Vagina (tissue), 2 donors: ENCODE data around the gene REEP1.

Experiments used
- POLR2AphosphoS5 ChIP-seq, 2 donors: sonication (generic); formaldehyde crosslinking; IDR thresholded peaks; one replicate each; pipeline ENCODE4 v1.9.0; 2017; ENCODE audit warnings: antibody characterized with exemption in 2 of 2, mild to moderate bottlenecking in 2 of 2, low read depth in 1 of 2; ENCODE audit not compliant: insufficient read depth in 1 of 2
- TF ChIP-seq, protein P1 (sequence below), 3 experiments: fragments of 450-650 bp in 2 of 3; fragments of 200-600 bp in 1 of 3; sonication (generic) in 1 of 3; IDR thresholded peaks; one replicate each; pipeline ENCODE4 v1.5.1; 2017 to 2019; ENCODE audit warnings: antibody characterized with exemption in 3 of 3, mild to moderate bottlenecking in 2 of 3, moderate library complexity in 2 of 3

DNA sequence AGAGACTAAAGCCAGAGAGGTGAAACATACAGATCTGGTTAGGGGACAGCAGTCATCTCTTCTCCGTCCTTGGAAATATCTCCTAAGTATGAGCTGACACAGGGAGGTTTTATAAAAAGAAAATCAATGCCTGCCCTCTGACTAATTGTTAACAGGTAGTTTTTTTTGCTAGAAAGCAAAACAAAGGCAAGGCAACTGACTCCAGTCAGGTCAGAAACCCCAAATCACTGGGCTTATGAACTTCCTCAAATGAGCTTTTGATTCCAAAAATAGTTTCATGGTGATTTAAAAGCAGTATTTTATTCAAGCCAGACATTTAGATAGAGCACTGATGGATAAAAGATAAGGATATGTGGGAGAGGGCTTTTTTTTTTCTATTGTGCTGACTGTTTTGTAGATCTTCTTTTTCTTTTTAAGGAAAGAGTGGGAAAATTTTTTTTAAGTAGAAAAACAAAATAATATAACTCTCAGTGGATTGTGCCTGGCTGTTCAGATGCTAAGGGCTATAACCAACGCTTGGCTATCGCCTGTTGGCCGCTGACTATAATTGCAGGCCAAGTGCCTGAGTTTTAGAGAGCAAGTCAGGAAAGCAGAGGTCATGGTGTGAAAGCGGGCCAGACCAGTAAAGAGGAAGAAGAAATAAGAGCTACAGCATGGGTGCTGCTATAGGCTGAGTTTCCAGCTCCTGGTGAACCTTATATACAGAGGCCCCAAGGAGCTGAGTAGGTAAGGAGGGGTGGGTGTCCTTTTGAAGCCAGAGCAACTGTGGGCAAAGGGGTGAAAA, 93.3 kb downstream of the REEP1 start:
- TF ChIP-seq POLR2AphosphoS5 (IDR thresholded peaks at IDR 0.05; ENCODE audit: insufficient read depth in 1 of 2, low read depth in 1 of 2) = no peak
- TF ChIP-seq, protein P1, sequence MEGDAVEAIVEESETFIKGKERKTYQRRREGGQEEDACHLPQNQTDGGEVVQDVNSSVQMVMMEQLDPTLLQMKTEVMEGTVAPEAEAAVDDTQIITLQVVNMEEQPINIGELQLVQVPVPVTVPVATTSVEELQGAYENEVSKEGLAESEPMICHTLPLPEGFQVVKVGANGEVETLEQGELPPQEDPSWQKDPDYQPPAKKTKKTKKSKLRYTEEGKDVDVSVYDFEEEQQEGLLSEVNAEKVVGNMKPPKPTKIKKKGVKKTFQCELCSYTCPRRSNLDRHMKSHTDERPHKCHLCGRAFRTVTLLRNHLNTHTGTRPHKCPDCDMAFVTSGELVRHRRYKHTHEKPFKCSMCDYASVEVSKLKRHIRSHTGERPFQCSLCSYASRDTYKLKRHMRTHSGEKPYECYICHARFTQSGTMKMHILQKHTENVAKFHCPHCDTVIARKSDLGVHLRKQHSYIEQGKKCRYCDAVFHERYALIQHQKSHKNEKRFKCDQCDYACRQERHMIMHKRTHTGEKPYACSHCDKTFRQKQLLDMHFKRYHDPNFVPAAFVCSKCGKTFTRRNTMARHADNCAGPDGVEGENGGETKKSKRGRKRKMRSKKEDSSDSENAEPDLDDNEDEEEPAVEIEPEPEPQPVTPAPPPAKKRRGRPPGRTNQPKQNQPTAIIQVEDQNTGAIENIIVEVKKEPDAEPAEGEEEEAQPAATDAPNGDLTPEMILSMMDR (IDR thresholded peaks at IDR 0.05) = no peak
